Osteoblast (primary cell): ENCODE results near the gene SAMD4A. TPM values are rescaled to one million over a fixed set of nuclear protein-coding genes. Genes with fewer than 3 reads are reported as not detected.

Experiments
- DNase-seq: peaks from one replicate; pipeline ENCODE4 v3.0.0; 2011; ENCODE audit warnings: low spot score, mixed read lengths; ENCODE audit not compliant: insufficient read length; ENCODE audit errors: missing footprints
- H2AFZ ChIP-seq: 2 replicates; pipeline ENCODE4 v1.6.0; 2011; ENCODE audit warnings: mild to moderate bottlenecking, low read length
- H3K27ac ChIP-seq: 2 replicates; pipeline ENCODE4 v1.5.1; 2011; ENCODE audit warnings: mild to moderate bottlenecking, low read depth, low read length, moderate library complexity
- H3K27me3 ChIP-seq: 2 replicates; pipeline ENCODE4 v1.6.0; 2012; ENCODE audit warnings: mild to moderate bottlenecking, control low read depth, inconsistent platforms, low read length, moderate library complexity; ENCODE audit not compliant: insufficient read depth
- H3K36me3 ChIP-seq: 2 replicates; pipeline ENCODE4 v1.5.1; 2011; ENCODE audit warnings: mild to moderate bottlenecking, low read length, control low read depth, moderate library complexity; ENCODE audit not compliant: insufficient read depth
- H3K4me1 ChIP-seq: 2 replicates; pipeline ENCODE4 v1.5.1; 2011; ENCODE audit warnings: mild to moderate bottlenecking, low read length, control low read depth, moderate library complexity; ENCODE audit not compliant: insufficient read depth
- H3K4me2 ChIP-seq: 2 replicates; pipeline ENCODE4 v1.6.0; 2011; ENCODE audit warnings: mild to moderate bottlenecking, low read length; ENCODE audit not compliant: insufficient read depth
- H3K4me3 ChIP-seq: fragments of 200-600 bp; sonication (generic); 3 replicates; pipeline ENCODE4 v1.5.1; 2012; ENCODE audit warnings: mild to moderate bottlenecking, low read length, inconsistent platforms; ENCODE audit not compliant: insufficient read depth
- H3K79me2 ChIP-seq: 2 replicates; pipeline ENCODE4 v1.6.0; 2012; ENCODE audit warnings: mild to moderate bottlenecking, low read length, control low read depth, inconsistent platforms; ENCODE audit not compliant: insufficient read depth
- H3K9me3 ChIP-seq: 2 replicates; pipeline ENCODE4 v1.5.1; 2011; ENCODE audit warnings: low read depth, low read length, control low read depth
- H4K20me1 ChIP-seq: 2 replicates; pipeline ENCODE4 v1.6.0; 2012; ENCODE audit warnings: mild to moderate bottlenecking, low read length, control low read depth; ENCODE audit not compliant: insufficient read depth
- CTCF ChIP-seq: IDR thresholded peaks from 2 replicates; pipeline ENCODE4 v1.5.1; 2011; ENCODE audit warnings: mild to moderate bottlenecking, low read depth, low read length, moderate library complexity; ENCODE audit errors: extremely low read depth
- total RNA-seq: library from RNA; depleted of rRNA; stranded (reverse); fragments of >200 nt; gene quantifications from 2 replicates; pipeline ENCODE4 v1.2.3, GENCODE V29; 2012

SAMD4A gene
- total RNA-seq, 1 donor: 26.1 TPM

DNA sequence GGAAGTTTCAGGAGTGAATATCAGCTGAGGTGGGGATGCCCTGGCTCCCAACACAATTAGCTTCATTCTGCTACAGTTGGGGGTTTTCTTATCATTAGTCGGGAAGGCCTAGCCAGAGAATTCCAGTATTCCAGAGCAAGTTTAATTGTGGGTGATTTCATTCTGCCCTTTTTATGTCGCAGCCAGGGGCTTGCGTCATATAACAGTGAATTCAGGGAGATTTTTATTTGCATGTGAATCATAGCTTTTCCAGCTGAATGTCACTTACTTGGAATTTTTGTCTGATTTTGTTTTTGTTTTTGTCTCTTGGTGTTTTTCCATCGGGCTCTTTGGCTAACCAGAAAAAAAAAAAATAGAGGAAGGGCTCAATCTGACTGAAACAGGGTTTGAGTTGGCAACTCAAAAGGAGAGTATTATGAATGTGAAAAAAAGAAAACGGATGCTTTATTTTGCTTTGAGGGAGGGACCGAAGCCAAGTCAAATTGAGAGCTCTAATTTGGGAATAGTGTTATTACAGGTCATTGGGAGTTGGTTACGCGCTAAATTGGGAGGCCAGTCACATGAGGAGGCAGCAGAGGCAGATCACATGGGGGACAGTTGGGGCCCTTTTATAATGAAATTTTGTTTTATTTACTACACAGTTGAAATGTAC lies 119.4 kb downstream of the SAMD4A start:
- H3K9me3 ChIP-seq: no peaks in the 10 kb centered on the region
- peak overlapping the region; percentile 96 for H3K27ac ChIP-seq
- peaks cover 70% of the 10 kb centered on the region for H3K79me2 ChIP-seq
- H3K4me2 ChIP-seq: peak overlapping the region; percentile 72
- H2AFZ ChIP-seq: no peak overlapping the region
- peak overlapping the region; percentile 40 for H3K4me3 ChIP-seq
- no peaks in the 10 kb centered on the region for H4K20me1 ChIP-seq
- H3K27me3 ChIP-seq: no peaks in the 10 kb centered on the region
- TF ChIP-seq CTCF: no peak
- H3K4me1 ChIP-seq: peaks cover 58% of the 10 kb centered on the region
- no peaks in the 10 kb centered on the region for H3K36me3 ChIP-seq
- peak; percentile 89 for DNase-seq

DNA sequence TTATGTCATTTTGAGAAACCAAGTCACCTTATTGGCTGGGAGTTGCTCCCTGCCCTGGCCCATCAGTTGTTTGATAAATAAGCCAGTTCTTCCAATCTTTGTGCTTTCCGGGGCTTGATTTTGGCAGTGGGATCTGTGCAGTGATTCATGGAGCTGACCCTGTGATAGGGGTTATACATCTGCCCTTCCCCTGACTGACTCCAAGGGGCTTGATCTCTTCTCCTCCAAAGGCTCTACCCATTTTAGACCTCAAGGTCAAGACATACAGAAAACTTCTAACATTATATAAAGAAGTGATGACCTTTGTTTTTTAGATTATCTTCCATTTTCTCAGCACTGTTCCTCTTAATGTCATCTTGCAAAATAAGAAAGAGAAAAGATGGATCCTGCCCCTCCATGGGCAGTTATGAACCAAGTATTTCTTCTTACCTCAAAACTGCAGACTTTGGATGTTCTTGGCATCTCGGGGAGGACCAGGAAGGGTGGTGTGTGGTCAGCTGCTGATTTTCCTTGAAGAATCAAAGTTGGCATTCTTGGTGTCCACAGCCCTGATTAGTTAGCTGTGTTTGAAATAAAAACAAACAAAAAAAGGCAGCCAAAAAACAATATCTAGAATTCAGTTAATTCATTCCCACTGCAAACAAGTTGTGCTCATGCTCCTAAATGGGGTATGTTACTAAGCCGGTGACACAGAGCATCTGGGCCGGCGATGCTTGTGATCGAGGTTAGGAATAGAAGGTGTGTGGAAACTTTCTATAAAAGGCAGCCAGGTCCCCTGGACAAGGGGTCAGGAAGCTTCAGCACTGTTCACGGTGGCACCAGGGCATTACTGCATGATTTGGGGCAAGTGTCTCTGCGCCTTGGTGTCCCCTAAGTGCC lies 120.2 kb downstream of the SAMD4A start:
- Histone ChIP-seq H3K27ac (peak overlapping the region; percentile 96), H3K79me2 (peaks cover 67% of the 10 kb centered on the region), H3K4me3 (peak overlapping the region; percentile 40), H3K4me2 (peak overlapping the region; percentile 72), H4K20me1 (no peaks in the 10 kb centered on the region), H2AFZ (no peak overlapping the region), H3K9me3 (no peaks in the 10 kb centered on the region), H3K4me1 (peaks cover 52% of the 10 kb centered on the region), H3K27me3 (no peaks in the 10 kb centered on the region), H3K36me3 (no peaks in the 10 kb centered on the region)
- no peak for DNase-seq
- TF ChIP-seq CTCF: no peak

DNA sequence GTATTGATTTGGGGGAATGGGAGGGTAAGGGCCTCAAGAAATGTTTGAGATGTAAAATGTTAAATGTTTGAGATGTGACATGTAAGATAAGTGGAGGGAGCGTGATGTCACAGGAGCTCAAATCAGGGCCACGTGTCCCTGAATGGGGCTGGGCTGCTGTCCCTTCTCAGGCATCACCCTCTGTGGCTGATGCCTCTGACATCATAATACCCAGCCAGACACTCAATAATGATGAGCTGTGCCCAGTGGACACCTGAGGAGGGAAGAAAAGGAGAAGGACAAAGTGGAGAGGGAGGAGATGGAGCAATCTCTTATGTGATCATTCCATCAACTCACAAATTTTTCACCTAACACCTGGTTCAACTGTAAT lies 120.8 kb downstream of the SAMD4A start:
- no peak overlapping the region for H3K4me2 ChIP-seq

More for the DNA sequence above, 120.8 kb downstream of the SAMD4A start:
- Histone ChIP-seq H4K20me1 (no peaks in the 10 kb centered on the region), H3K4me1 (peaks cover 49% of the 10 kb centered on the region), H2AFZ (no peak overlapping the region), H3K4me3 (no peak overlapping the region), H3K27ac (peak overlapping the region; percentile 96), H3K36me3 (no peaks in the 10 kb centered on the region), H3K79me2 (peaks cover 67% of the 10 kb centered on the region), H3K9me3 (no peaks in the 10 kb centered on the region), H3K27me3 (no peaks in the 10 kb centered on the region)
- no peak for DNase-seq
- TF ChIP-seq CTCF: no peak
